ENCODE results near the gene PNRC1. TPM values are rescaled to one million over a fixed set of nuclear protein-coding genes. Genes with fewer than 3 reads are reported as not detected.

PNRC1 gene
- total RNA-seq, 1 donor from 2014 or later = 139 TPM

GRCh38 chr6:89134723-89135122 lies 54.2 kb downstream of the PNRC1 start:
- ATAC-seq (no peak), DNase-seq (ENCODE audit: missing footprints) (no peak)
- intact Hi-C loops (cut with DNase I) = no loop called here

Other genes with a start within 250 kb of the PNRC1 start
- 7.0 TPM for gene RNGTT, start 117.1 kb upstream of the PNRC1 start, total RNA-seq
- gene SRSF12, start 37.3 kb downstream of the PNRC1 start, total RNA-seq = 0.24 TPM
- gene PM20D2, start 65.3 kb downstream of the PNRC1 start, total RNA-seq = 13.3 TPM
- gene GABRR1, start 136.6 kb downstream of the PNRC1 start, total RNA-seq = not detected
- gene GABRR2, start 234.5 kb downstream of the PNRC1 start, total RNA-seq = 0.35 TPM